GM12864 (cell line): ENCODE results near the gene POLR3B.

Experiments used
- DNase-seq: peaks from one replicate; pipeline ENCODE4 v3.0.0-alpha.2; 2011; ENCODE audit warnings: low read depth
- H3K4me3 ChIP-seq: 2 replicates; pipeline ENCODE4 v1.5.1; 2011; ENCODE audit warnings: mild to moderate bottlenecking, low read depth, low read length, control low read depth
- CTCF ChIP-seq: IDR thresholded peaks from 2 replicates; pipeline ENCODE4 v1.5.1; 2011; ENCODE audit warnings: low read depth, mild to moderate bottlenecking, moderate library complexity, low read length, control low read depth, inconsistent platforms; ENCODE audit errors: missing control alignments

The POLR3B gene

GRCh38 chr12:106409878-106410277 is 52.3 kb downstream of the POLR3B start:
- TF ChIP-seq CTCF = no peak
- no peak overlapping the region for H3K4me3 ChIP-seq
- DNase-seq = no peak

- no peak for TF ChIP-seq CTCF
- no peak overlapping the region for H3K4me3 ChIP-seq
- DNase-seq = no peak
These were observed 55.0 kb downstream of the POLR3B start for GRCh38 chr12:106412563-106412962.

GRCh38 chr12:106415134-106415533 is 57.6 kb downstream of the POLR3B start:
- no peak for DNase-seq
- H3K4me3 ChIP-seq = no peak overlapping the region

GRCh38 chr12:106416273-106416672 is 58.7 kb downstream of the POLR3B start:
- no peak for DNase-seq
- TF ChIP-seq CTCF = no peak
- H3K4me3 ChIP-seq = no peak overlapping the region

More at GRCh38 chr12:106415134-106415533, 57.6 kb downstream of the POLR3B start:
- TF ChIP-seq CTCF = no peak

- no peak for TF ChIP-seq CTCF
- no peak for DNase-seq
- no peak overlapping the region for H3K4me3 ChIP-seq
These were observed 60.7 kb downstream of the POLR3B start for GRCh38 chr12:106417926-106418910.

- no peak for DNase-seq
- TF ChIP-seq CTCF = no peak
- H3K4me3 ChIP-seq = no peak overlapping the region
These were observed 61.4 kb downstream of the POLR3B start for GRCh38 chr12:106418970-106419369.

- TF ChIP-seq CTCF = no peak
- DNase-seq = no peak
- no peak overlapping the region for H3K4me3 ChIP-seq
These were observed 65.7 kb downstream of the POLR3B start for GRCh38 chr12:106423291-106423690.
